Testis (tissue), 3 donors: ENCODE data around the gene YY1AP1. TPM values are rescaled to one million over a fixed set of nuclear protein-coding genes. Genes with fewer than 3 reads are reported as not detected.
"Not testable (repeated sequence)": the region's sequence is repeated elsewhere in the genome, so short reads cannot be mapped to it uniquely, and the experiment has no call there.

Source experiments
- DNase-seq: peaks from one replicate; pipeline ENCODE4 v3.0.0-alpha.2; 2019
- H3K27ac ChIP-seq, 2 donors: fragments of 200-600 bp; sonication (generic); one replicate each; pipeline ENCODE4 v1.5.1; 2019
- H3K27me3 ChIP-seq: fragments of 200-600 bp; sonication (generic); one replicate; pipeline ENCODE4 v1.5.1; 2019
- H3K36me3 ChIP-seq: fragments of 200-600 bp; sonication (generic); one replicate; pipeline ENCODE4 v1.5.1; 2017; ENCODE audit warnings: low read depth; ENCODE audit errors: missing control alignments
- H3K4me1 ChIP-seq: fragments of 200-600 bp; sonication (generic); one replicate; pipeline ENCODE4 v1.5.1; 2019
- H3K4me3 ChIP-seq, 2 donors: fragments of 200-600 bp; sonication (generic); one replicate each; pipeline ENCODE4 v1.5.1; 2017 to 2019
- H3K9me3 ChIP-seq: fragments of 200-600 bp; sonication (generic); one replicate; pipeline ENCODE4 v1.5.1; 2017
- POLR2A ChIP-seq: fragments of 450-650 bp; IDR thresholded peaks from one replicate; pipeline ENCODE4 v1.6.1; 2017; ENCODE audit warnings: antibody characterized with exemption, mild to moderate bottlenecking, moderate library complexity
- WGBS, 2 donors: methylation state at CpG; one replicate each; pipeline ENCODE4 v1.1.5; 2018; 5-methylcytosine and 5-hydroxymethylcytosine counted together
- intact Hi-C: fragments of 100-400 bp; cut with DNase I; formaldehyde crosslinking; loops from one replicate; pipeline ENCODE4 v1.15.1; 2023; ENCODE audit warnings: low total_unique reads
- polyA plus RNA-seq: library from polyadenylated mRNA; stranded (reverse); fragments of 350-450 nt; fragmentation: Illumina TruSeq; extraction: RNeasy Lipid Tissue Mini Kit (QIAGEN cat#74804); gene quantifications from one replicate; pipeline ENCODE4 v1.2.3, GENCODE V29; 2014; ENCODE audit warnings: low read depth, low replicate concordance; ENCODE audit not compliant: insufficient read depth
- total RNA-seq, 2 donors: library from RNA; depleted of rRNA; stranded (reverse); fragments of >200 nt; gene quantifications; one replicate each; pipeline ENCODE4 v1.2.3, GENCODE V29; 2016
- TF ChIP-seq, protein P1 (sequence below), 3 experiments: fragments of 450-650 bp in 2 of 3; fragments of 200-600 bp in 1 of 3; sonication (generic) in 1 of 3; IDR thresholded peaks; one replicate each; pipeline ENCODE4 v1.5.1; 2016 to 2019; ENCODE audit warnings: antibody characterized with exemption in 3 of 3, mild to moderate bottlenecking in 2 of 3, moderate library complexity in 1 of 3

YY1AP1 gene
- total and polyA plus RNA-seq, 3 donors from 2014 or later: 171 to 219 (median 205) TPM

DNA sequence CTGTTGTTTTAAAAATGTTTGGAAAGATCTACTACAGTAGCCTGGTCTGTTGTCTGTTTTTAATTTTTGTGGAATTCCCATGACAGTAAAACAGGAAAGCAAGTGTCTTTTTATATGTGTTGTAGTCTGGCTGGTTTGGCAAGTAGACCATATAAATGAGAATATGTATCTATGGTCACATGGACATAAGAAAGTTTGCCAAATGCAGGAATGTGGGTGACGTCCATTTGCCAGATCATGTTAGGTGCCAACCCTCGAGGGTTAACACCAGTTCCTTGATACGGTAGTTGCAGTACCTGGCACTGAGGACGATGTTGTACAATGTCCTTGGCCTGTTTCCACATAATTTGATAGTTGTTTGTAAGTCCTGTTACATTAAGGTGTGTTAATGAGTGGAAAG, 6.5 kb upstream of the YY1AP1 start:
- WGBS, 2 donors: 33 to 58% methylated on average over 4 of the region's 4 CpGs
- no peak overlapping the region for H3K4me3 ChIP-seq
- H3K27ac ChIP-seq: peak overlapping the region in 1 of 2 donors; percentile 43
- TF ChIP-seq POLR2A: no peak
- TF ChIP-seq, protein P1, sequence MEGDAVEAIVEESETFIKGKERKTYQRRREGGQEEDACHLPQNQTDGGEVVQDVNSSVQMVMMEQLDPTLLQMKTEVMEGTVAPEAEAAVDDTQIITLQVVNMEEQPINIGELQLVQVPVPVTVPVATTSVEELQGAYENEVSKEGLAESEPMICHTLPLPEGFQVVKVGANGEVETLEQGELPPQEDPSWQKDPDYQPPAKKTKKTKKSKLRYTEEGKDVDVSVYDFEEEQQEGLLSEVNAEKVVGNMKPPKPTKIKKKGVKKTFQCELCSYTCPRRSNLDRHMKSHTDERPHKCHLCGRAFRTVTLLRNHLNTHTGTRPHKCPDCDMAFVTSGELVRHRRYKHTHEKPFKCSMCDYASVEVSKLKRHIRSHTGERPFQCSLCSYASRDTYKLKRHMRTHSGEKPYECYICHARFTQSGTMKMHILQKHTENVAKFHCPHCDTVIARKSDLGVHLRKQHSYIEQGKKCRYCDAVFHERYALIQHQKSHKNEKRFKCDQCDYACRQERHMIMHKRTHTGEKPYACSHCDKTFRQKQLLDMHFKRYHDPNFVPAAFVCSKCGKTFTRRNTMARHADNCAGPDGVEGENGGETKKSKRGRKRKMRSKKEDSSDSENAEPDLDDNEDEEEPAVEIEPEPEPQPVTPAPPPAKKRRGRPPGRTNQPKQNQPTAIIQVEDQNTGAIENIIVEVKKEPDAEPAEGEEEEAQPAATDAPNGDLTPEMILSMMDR (IDR thresholded peaks at IDR 0.05): no peak
- no peaks in the 10 kb centered on the region for H3K9me3 ChIP-seq
- H3K36me3 ChIP-seq: no peaks in the 10 kb centered on the region
- no peaks in the 10 kb centered on the region for H3K27me3 ChIP-seq
- DNase-seq: no peak
- intact Hi-C loops: no loop called here
- peaks cover 21% of the 10 kb centered on the region for H3K4me1 ChIP-seq

DNA sequence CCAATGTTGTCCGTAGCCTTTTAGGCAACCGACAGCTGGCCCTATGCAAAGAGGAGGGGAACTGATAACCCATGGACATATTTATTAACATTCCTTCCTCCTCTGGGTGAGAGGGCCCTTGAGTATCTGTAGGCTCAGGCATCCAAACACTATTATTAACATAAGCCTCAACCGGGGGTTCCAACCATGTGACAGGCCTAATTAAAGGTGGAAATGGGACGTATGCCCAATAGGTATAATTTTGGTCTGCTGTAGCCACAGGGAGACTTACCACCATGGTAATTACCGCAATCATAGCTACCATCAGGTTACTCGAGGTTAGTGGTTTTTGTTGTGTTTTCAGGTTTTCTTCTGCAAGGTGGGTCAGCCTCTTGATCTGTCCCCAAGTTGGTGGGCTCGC, 5.6 kb upstream of the YY1AP1 start:
- no peaks in the 10 kb centered on the region for H3K36me3 ChIP-seq
- intact Hi-C loops: no loop called here
- H3K4me1 ChIP-seq: peaks cover 22% of the 10 kb centered on the region
- WGBS, 2 donors: 87 to 90% methylated on average over 7 of the region's 7 CpGs
- H3K27ac ChIP-seq: peak overlapping the region in 1 of 2 donors; percentile 43
- no peak for DNase-seq
- H3K4me3 ChIP-seq: no peak overlapping the region
- TF ChIP-seq POLR2A: no peak
- TF ChIP-seq, protein P1 (IDR thresholded peaks at IDR 0.05): no peak
- no peaks in the 10 kb centered on the region for H3K27me3 ChIP-seq
- H3K9me3 ChIP-seq: no peaks in the 10 kb centered on the region

DNA sequence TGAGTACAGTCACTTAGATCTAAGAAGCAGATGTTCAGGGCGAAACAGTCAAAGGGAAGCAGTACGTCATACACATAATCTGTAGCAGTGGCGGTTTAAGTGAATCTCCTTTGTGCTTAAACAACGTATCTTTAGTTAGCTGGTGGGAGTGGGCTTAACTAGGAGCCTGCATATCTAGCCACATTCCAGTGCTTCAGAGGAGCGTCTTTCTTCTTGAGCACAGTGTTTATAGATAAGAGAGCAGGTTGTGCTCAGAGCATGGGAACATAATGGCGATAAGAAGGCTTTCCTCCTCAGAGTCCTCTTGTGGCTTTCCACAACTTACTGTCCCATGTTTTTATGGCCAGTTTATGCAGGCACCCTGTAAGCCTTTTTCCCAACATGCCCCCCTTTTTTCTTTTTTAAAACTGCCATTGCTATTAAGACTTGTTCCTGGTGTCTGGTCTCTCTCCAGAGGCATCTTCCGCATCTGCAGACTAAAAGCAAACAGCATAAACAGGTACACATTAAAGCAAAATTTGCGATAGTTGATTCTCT, 3.5 kb upstream of the YY1AP1 start:
- intact Hi-C loops: no loop called here
- H3K9me3 ChIP-seq: no peaks in the 10 kb centered on the region
- no peaks in the 10 kb centered on the region for H3K27me3 ChIP-seq
- TF ChIP-seq POLR2A: no peak
- TF ChIP-seq, protein P1 (IDR thresholded peaks at IDR 0.05): no peak
- H3K27ac ChIP-seq: no peak overlapping the region
- peak; percentile 61 for DNase-seq
- WGBS, 2 donors: 68 to 69% methylated on average over 8 of the region's 8 CpGs
- peaks cover 22% of the 10 kb centered on the region for H3K4me1 ChIP-seq
- no peak overlapping the region for H3K4me3 ChIP-seq
- no peaks in the 10 kb centered on the region for H3K36me3 ChIP-seq

- H3K9me3 ChIP-seq, H3K27me3 ChIP-seq, H3K36me3 ChIP-seq, intact Hi-C loops: not testable (repeated sequence)
- WGBS, 2 donors: 0% methylated on average over 20 to 28 of the region's 28 CpGs
- H3K4me3 ChIP-seq: peak within 1 kb of the TSS; percentile 96 to 100
- peaks cover 23% of the 10 kb centered on the region for H3K4me1 ChIP-seq
- DNase-seq: peak; percentile 86
- peak within 1 kb of the TSS; percentile 98 to 99 for H3K27ac ChIP-seq
These were observed 570 bp upstream of the YY1AP1 start, which contains the start of gene DAP3 for GRCh38 chr1:155689081-155689607. Gene DAP3 (plus strand): TSS chr1:155689091. CDS start chr1:155709780, 20,689 bp downstream.

DNA sequence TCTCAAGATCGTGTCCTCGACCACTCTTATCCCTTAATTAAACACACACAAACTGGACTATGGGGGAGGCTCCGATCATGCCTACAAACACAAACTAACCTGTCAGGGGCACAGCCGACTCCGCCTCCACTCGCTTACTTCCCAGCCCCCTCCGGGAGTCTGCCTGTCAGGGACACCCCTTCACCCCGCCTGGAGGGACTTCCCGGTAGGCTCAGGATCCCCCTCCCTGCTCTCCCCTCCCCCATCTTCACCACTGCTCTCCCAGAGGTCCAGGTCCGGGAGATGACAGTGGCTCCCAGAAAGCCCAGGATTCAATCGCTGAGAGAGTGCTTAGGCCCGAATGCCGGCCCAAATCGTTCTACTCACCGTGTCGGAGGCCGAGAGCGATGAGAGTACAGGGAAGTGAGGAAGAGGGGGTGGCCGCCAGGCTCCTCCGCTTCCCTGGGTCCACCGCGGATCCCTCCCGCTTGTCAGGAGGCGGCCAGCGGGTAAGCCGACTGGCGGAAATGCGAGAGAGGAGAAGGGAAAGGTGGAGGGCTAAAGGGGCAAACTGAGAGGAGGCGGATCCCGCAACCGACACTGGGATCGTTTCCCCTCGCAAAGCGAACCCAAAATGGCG, 760 bp downstream of the YY1AP1 start:
- Histone ChIP-seq H3K4me3 (peak overlapping the region; percentile 96 to 100), H3K4me1 (peaks cover 23% of the 10 kb centered on the region), H3K27ac (peak overlapping the region; percentile 98 to 99)
- H3K36me3 ChIP-seq, intact Hi-C loops, H3K27me3 ChIP-seq, H3K9me3 ChIP-seq: not testable (repeated sequence)
- peak; percentile 47 for DNase-seq
- WGBS, 2 donors: 1% methylated on average over 23 to 28 of the region's 35 CpGs
